Vagina (tissue), 2 donors: ENCODE measurements around the gene PAAF1. TPM values are rescaled to one million over a fixed set of nuclear protein-coding genes. Genes with fewer than 3 reads are reported as not detected.

Experiments used
- DNase-seq, 2 donors: peaks; one replicate each; pipeline ENCODE4 v3.0.0-alpha.2; 2017; ENCODE audit errors: extremely low spot score in 2 of 2
- H3K27ac ChIP-seq: fragments of 200-600 bp; sonication (generic); one replicate; pipeline ENCODE4 v1.5.1; 2019
- H3K27me3 ChIP-seq: fragments of 200-600 bp; sonication (generic); one replicate; pipeline ENCODE4 v1.5.1; 2019
- H3K36me3 ChIP-seq, 2 donors: fragments of 200-600 bp; sonication (generic); one replicate each; pipeline ENCODE4 v1.5.1; 2017 to 2019
- H3K4me1 ChIP-seq: fragments of 200-600 bp; sonication (generic); one replicate; pipeline ENCODE4 v1.5.1; 2019
- H3K4me3 ChIP-seq, 2 donors: fragments of 200-600 bp; sonication (generic); 1 replicate in 1 of 2; 2 replicates in 1 of 2; pipeline ENCODE4 v1.5.1; 2016 to 2019
- H3K9me3 ChIP-seq: fragments of 200-600 bp; sonication (generic); one replicate; pipeline ENCODE4 v1.5.1; 2019
- POLR2A ChIP-seq, 2 donors: fragments of 450-650 bp; IDR thresholded peaks; one replicate each; pipeline ENCODE4 v1.6.1; 2017; ENCODE audit warnings: antibody characterized with exemption in 2 of 2, mild to moderate bottlenecking in 2 of 2, moderate library complexity in 2 of 2
- POLR2AphosphoS5 ChIP-seq, 2 donors: sonication (generic); formaldehyde crosslinking; IDR thresholded peaks; one replicate each; pipeline ENCODE4 v1.9.0; 2017; ENCODE audit warnings: antibody characterized with exemption in 2 of 2, mild to moderate bottlenecking in 2 of 2, low read depth in 1 of 2; ENCODE audit not compliant: insufficient read depth in 1 of 2
- intact Hi-C: fragments of 100-400 bp; cut with DNase I; formaldehyde crosslinking; loops from one replicate; pipeline ENCODE4 v1.15.1; 2023
- total RNA-seq: library from RNA; depleted of rRNA; stranded (reverse); fragments of >200 nt; gene quantifications from one replicate; pipeline ENCODE4 v1.2.3, GENCODE V29; 2016
- TF ChIP-seq, protein P1 (sequence below), 3 experiments: fragments of 450-650 bp in 2 of 3; fragments of 200-600 bp in 1 of 3; sonication (generic) in 1 of 3; IDR thresholded peaks; one replicate each; pipeline ENCODE4 v1.5.1; 2017 to 2019; ENCODE audit warnings: antibody characterized with exemption in 3 of 3, mild to moderate bottlenecking in 2 of 3, moderate library complexity in 2 of 3

Gene PAAF1
- total RNA-seq, 1 donor from 2014 or later, result 4.2 TPM

DNA sequence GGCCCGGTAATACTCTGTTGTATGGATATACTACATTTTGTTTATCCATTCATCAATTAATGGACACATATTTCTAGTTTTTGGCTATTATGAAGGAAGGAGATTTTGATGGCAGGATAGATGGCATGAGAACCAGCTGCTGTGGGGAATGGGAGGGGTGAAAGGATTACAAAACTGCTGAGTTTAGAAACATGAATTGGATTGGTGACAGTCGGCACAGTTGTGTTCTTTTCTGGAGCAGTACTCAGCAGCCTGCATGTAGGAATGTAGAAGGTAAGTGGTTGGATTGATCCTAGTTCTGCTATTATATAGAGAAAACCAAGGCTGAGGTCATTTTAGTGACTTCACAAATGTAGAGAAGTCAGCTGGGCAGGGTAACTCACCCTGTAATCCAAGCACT lies 7.1 kb downstream of the PAAF1 start:
- no peak for TF ChIP-seq POLR2A (IDR thresholded peaks at IDR 0.05)
- no peak for TF ChIP-seq POLR2AphosphoS5 (IDR thresholded peaks at IDR 0.05; ENCODE audit: insufficient read depth in 1 of 2, low read depth in 1 of 2)
- Histone ChIP-seq H3K4me3 (no peak overlapping the region), H3K27me3 (no peaks in the 10 kb centered on the region), H3K9me3 (no peaks in the 10 kb centered on the region), H3K36me3 (peaks cover 0 to 6% of the 10 kb centered on the region in 2 donors), H3K4me1 (peaks cover under 1% of the 10 kb centered on the region), H3K27ac (no peak overlapping the region)
- DNase-seq, result no peak
- intact Hi-C loops, result no loop called here

DNA sequence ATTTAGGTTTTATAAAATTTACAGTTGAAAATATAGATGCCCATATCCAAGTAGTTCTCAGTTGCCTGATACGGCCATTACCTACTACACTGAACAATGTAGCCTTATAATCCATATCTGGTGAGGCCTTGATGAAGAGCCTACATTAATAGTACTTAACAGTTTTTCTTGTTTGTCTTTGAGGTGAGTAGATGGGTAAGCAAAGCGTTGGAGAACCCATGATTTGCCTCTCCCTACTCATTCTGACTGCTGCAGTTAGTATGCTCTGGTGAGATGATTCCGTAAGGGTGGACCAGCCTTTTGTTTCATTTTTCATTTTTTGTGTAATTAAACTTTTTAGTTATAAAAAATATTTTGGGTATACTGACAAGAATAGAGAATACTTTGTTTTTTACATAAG lies 11.4 kb downstream of the PAAF1 start:
- Histone ChIP-seq H3K36me3 (peaks cover 0 to 18% of the 10 kb centered on the region in 2 donors), H3K27ac (no peak overlapping the region), H3K9me3 (no peaks in the 10 kb centered on the region), H3K4me3 (no peak overlapping the region), H3K27me3 (no peaks in the 10 kb centered on the region), H3K4me1 (no peaks in the 10 kb centered on the region)
- no peak for DNase-seq
- TF ChIP-seq POLR2A (IDR thresholded peaks at IDR 0.05), result no peak
- no peak for TF ChIP-seq POLR2AphosphoS5 (IDR thresholded peaks at IDR 0.05; ENCODE audit: insufficient read depth in 1 of 2, low read depth in 1 of 2)
- TF ChIP-seq, protein P1, sequence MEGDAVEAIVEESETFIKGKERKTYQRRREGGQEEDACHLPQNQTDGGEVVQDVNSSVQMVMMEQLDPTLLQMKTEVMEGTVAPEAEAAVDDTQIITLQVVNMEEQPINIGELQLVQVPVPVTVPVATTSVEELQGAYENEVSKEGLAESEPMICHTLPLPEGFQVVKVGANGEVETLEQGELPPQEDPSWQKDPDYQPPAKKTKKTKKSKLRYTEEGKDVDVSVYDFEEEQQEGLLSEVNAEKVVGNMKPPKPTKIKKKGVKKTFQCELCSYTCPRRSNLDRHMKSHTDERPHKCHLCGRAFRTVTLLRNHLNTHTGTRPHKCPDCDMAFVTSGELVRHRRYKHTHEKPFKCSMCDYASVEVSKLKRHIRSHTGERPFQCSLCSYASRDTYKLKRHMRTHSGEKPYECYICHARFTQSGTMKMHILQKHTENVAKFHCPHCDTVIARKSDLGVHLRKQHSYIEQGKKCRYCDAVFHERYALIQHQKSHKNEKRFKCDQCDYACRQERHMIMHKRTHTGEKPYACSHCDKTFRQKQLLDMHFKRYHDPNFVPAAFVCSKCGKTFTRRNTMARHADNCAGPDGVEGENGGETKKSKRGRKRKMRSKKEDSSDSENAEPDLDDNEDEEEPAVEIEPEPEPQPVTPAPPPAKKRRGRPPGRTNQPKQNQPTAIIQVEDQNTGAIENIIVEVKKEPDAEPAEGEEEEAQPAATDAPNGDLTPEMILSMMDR (IDR thresholded peaks at IDR 0.05), result no peak
- intact Hi-C loops, result no loop called here

DNA sequence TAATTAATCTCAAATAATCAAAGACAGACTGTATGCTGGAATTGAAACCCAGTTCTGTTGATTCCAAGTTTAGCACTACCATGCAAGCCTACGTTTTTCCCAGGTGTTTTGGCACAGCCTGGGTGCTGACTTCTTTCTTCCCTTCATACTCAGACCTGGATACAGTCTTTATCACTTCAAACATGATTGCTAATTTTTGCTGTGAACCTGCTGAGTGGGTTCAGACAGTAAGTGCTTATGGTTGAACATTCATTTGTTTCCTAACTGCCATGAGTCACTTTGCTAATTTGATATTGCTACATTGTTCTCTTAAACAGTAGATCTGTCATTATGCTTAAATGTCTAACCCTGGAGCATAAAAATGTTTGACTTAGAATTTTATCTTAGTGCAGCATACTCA lies 12.2 kb downstream of the PAAF1 start:
- H3K36me3 ChIP-seq, result peaks cover 0 to 18% of the 10 kb centered on the region in 2 donors
- H3K4me1 ChIP-seq, result no peaks in the 10 kb centered on the region
- TF ChIP-seq POLR2A (IDR thresholded peaks at IDR 0.05) (no peak), POLR2AphosphoS5 (IDR thresholded peaks at IDR 0.05; ENCODE audit: insufficient read depth in 1 of 2, low read depth in 1 of 2) (no peak)
- TF ChIP-seq, protein P1 (IDR thresholded peaks at IDR 0.05), result no peak
- intact Hi-C loops, result no loop called here
- no peaks in the 10 kb centered on the region for H3K9me3 ChIP-seq
- no peak overlapping the region for H3K4me3 ChIP-seq
- DNase-seq, result no peak
- no peaks in the 10 kb centered on the region for H3K27me3 ChIP-seq
- H3K27ac ChIP-seq, result no peak overlapping the region

DNA sequence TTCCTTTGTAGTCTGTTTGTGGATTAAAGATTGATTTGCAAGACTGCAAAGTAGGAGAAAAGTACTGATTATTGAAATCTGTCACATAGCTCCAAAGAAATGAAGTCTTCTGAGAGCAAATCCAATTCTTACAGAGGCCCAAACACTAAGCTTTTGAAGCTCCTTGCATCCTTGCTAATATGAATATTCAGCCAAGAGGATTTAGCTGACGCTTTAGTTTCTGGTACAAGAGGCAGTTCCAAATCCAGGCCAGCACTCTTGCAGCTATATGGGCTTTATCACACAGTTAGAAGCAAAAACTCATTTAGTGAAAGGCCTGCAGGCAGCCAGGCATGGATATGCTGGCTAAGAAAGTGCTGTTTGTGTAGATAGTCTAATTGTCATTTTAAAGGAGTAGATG lies 12.7 kb downstream of the PAAF1 start:
- no peak for DNase-seq
- H3K9me3 ChIP-seq, result no peaks in the 10 kb centered on the region
- H3K27me3 ChIP-seq, result no peaks in the 10 kb centered on the region
- intact Hi-C loops, result no loop called here
- no peak overlapping the region for H3K4me3 ChIP-seq
- no peak overlapping the region for H3K27ac ChIP-seq
- TF ChIP-seq, protein P1 (IDR thresholded peaks at IDR 0.05), result no peak
- TF ChIP-seq POLR2AphosphoS5 (IDR thresholded peaks at IDR 0.05; ENCODE audit: insufficient read depth in 1 of 2, low read depth in 1 of 2) (no peak), POLR2A (IDR thresholded peaks at IDR 0.05) (no peak)
- H3K4me1 ChIP-seq, result no peaks in the 10 kb centered on the region
- peaks cover 0 to 18% of the 10 kb centered on the region in 2 donors for H3K36me3 ChIP-seq

DNA sequence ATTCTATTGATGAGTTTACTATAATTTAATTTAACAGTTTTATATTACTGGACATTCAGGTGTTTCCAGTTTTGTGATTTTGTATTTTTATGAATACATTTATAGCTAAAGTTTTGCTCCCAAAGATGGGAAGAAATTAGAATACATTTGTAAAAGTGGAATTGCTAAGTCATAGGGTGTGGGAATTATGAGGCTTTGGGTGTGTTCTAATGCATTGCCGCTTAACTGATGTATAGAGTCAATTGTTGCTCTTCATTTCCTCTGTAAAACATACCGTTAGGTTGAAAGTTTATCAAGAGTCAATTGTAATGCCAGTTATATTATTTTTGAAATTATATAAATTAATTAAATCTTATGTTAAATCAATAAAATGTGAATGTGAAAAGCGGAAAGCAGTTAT lies 16.2 kb downstream of the PAAF1 start:
- intact Hi-C loops, result no loop called here
- TF ChIP-seq, protein P1 (IDR thresholded peaks at IDR 0.05), result no peak
- TF ChIP-seq POLR2AphosphoS5 (IDR thresholded peaks at IDR 0.05; ENCODE audit: insufficient read depth in 1 of 2, low read depth in 1 of 2) (no peak), POLR2A (IDR thresholded peaks at IDR 0.05) (no peak)
- no peak for DNase-seq
- Histone ChIP-seq H3K4me3 (no peak overlapping the region), H3K9me3 (no peaks in the 10 kb centered on the region), H3K36me3 (peaks cover 0 to 18% of the 10 kb centered on the region in 2 donors), H3K4me1 (no peaks in the 10 kb centered on the region), H3K27me3 (no peaks in the 10 kb centered on the region), H3K27ac (no peak overlapping the region)
